Neutrophil (primary cell): ENCODE results near the gene PLVAP.

Source experiments
- H3K27ac ChIP-seq: fragments of 200-600 bp; sonication (generic); 2 replicates; pipeline ENCODE4 v1.5.1; 2016; ENCODE audit warnings: mild to moderate bottlenecking, moderate library complexity
- H3K27me3 ChIP-seq: fragments of 200-600 bp; sonication (generic); 2 replicates; pipeline ENCODE4 v1.6.0; 2016; ENCODE audit warnings: mild to moderate bottlenecking
- H3K36me3 ChIP-seq: fragments of 200-600 bp; sonication (generic); 2 replicates; pipeline ENCODE4 v1.5.1; 2017
- H3K4me1 ChIP-seq, 2 experiments: fragments of 200-600 bp in 1 of 2; sonication (generic) in 1 of 2; 1 replicate in 1 of 2; 2 replicates in 1 of 2; pipeline versions ENCODE4 v1.5.1 to v1.6.1; 2013 to 2016; ENCODE audit warnings: low read depth in 1 of 2, low read length in 1 of 2, mild to moderate bottlenecking in 1 of 2, moderate library complexity in 1 of 2; ENCODE audit not compliant: control insufficient read depth in 1 of 2, insufficient read depth in 1 of 2
- H3K4me3 ChIP-seq, 2 experiments: fragments of 200-600 bp in 1 of 2; sonication (generic) in 1 of 2; 1 replicate in 1 of 2; 2 replicates in 1 of 2; pipeline ENCODE4 v1.5.1; 2013 to 2016; ENCODE audit warnings: low read depth in 1 of 2, low read length in 1 of 2, mild to moderate bottlenecking in 1 of 2, moderate library complexity in 1 of 2
- H3K9me3 ChIP-seq: fragments of 200-600 bp; sonication (generic); 2 replicates; pipeline ENCODE4 v1.5.1; 2016
- CTCF ChIP-seq: fragments of 200-600 bp; sonication (generic); IDR thresholded peaks from 2 replicates; pipeline ENCODE4 v1.5.1; 2016; ENCODE audit warnings: antibody characterized with exemption

PLVAP gene

GRCh38 chr19:17376935-17377600, at the start of gene PLVAP:
TSS of gene PLVAP (minus strand) at chr19:17377342. CDS start at chr19:17377288, 54 bp downstream.
- TF ChIP-seq CTCF = no peak

GRCh38 chr19:17424743-17425365, 47.7 kb upstream of the PLVAP start:
- Histone ChIP-seq H3K9me3 (no peaks in the 10 kb centered on the region), H3K4me3 (no peak overlapping the region), H3K27me3 (no peaks in the 10 kb centered on the region), H3K27ac (no peak overlapping the region), H3K4me1 (peaks cover 7 to 8% of the 10 kb centered on the region in 2 experiments), H3K36me3 (peaks cover 8% of the 10 kb centered on the region)
- no peak for TF ChIP-seq CTCF

More at GRCh38 chr19:17376935-17377600, at the start of gene PLVAP:
- Histone ChIP-seq H3K9me3 (no peaks in the 10 kb centered on the region), H3K36me3 (no peaks in the 10 kb centered on the region), H3K27ac (no peak within 1 kb of the TSS), H3K4me3 (no peak within 1 kb of the TSS), H3K27me3 (peaks cover 34% of the 10 kb centered on the region), H3K4me1 (peaks cover 0 to 6% of the 10 kb centered on the region in 2 experiments)

- Histone ChIP-seq H3K36me3 (peaks cover 8% of the 10 kb centered on the region), H3K9me3 (no peaks in the 10 kb centered on the region), H3K27ac (no peak overlapping the region), H3K27me3 (no peaks in the 10 kb centered on the region), H3K4me1 (peaks cover 12 to 13% of the 10 kb centered on the region in 2 experiments), H3K4me3 (no peak overlapping the region)
- TF ChIP-seq CTCF = no peak
Measured at GRCh38 chr19:17423429-17424208, 46.5 kb upstream of the PLVAP start.

- Histone ChIP-seq H3K4me1 (peaks cover 12 to 13% of the 10 kb centered on the region in 2 experiments), H3K36me3 (peaks cover 8% of the 10 kb centered on the region), H3K27me3 (no peaks in the 10 kb centered on the region), H3K9me3 (no peaks in the 10 kb centered on the region), H3K27ac (no peak overlapping the region), H3K4me3 (no peak overlapping the region)
- TF ChIP-seq CTCF = no peak
Measured at GRCh38 chr19:17421942-17422341, 44.8 kb upstream of the PLVAP start.

GRCh38 chr19:17420475-17420924, 43.4 kb upstream of the PLVAP start:
- peaks cover 14% of the 10 kb centered on the region for H3K36me3 ChIP-seq
- H3K27ac ChIP-seq = peak overlapping the region; percentile 72
- H3K27me3 ChIP-seq = no peaks in the 10 kb centered on the region
- peaks cover 12 to 13% of the 10 kb centered on the region in 2 experiments for H3K4me1 ChIP-seq
- TF ChIP-seq CTCF = no peak
- no peaks in the 10 kb centered on the region for H3K9me3 ChIP-seq
- peak overlapping the region; percentile 83 to 96 for H3K4me3 ChIP-seq
